ENCODE measurements around the gene ACTC1. TPM values are rescaled to one million over a fixed set of nuclear protein-coding genes. Genes with fewer than 3 reads are reported as not detected.

Gene ACTC1
- total RNA-seq, 4 donors from 2014 or later = 0.09 to 0.38 TPM; not detected in 2

DNA sequence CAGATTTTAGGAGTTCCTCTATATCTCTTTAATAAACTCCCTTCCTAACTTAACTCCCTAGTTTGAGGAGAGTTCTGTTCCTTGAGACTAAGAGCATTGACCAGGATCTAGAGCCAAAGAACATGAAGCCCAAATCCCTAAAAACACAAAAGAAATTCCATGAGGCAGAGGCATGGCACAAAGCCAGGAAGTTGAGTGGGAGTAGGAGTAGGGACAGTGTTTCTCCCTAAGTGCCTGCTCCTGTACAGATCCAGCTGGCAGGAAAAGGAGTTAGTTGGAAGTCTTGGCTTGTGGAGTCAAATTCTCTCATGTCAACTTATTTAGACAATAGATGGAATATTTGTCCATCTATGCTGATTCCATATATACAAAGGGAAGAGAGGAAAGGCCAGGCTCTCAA is 11.4 kb downstream of the ACTC1 start:
- Histone ChIP-seq H3K27me3 (peaks cover 0 to 6% (median 0%) of the 10 kb centered on the region in 4 donors), H3K4me3 (no peak overlapping the region), H3K4me1 (no peaks in the 10 kb centered on the region), H3K36me3 (no peaks in the 10 kb centered on the region), H3K9me3 (no peaks in the 10 kb centered on the region), H3K27ac (no peak overlapping the region)
- intact Hi-C loops (cut with DNase I) = no loop called here
- no peak for DNase-seq
- TF ChIP-seq, protein P1, sequence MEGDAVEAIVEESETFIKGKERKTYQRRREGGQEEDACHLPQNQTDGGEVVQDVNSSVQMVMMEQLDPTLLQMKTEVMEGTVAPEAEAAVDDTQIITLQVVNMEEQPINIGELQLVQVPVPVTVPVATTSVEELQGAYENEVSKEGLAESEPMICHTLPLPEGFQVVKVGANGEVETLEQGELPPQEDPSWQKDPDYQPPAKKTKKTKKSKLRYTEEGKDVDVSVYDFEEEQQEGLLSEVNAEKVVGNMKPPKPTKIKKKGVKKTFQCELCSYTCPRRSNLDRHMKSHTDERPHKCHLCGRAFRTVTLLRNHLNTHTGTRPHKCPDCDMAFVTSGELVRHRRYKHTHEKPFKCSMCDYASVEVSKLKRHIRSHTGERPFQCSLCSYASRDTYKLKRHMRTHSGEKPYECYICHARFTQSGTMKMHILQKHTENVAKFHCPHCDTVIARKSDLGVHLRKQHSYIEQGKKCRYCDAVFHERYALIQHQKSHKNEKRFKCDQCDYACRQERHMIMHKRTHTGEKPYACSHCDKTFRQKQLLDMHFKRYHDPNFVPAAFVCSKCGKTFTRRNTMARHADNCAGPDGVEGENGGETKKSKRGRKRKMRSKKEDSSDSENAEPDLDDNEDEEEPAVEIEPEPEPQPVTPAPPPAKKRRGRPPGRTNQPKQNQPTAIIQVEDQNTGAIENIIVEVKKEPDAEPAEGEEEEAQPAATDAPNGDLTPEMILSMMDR (IDR thresholded peaks at IDR 0.05) = no peak
- TF ChIP-seq POLR2A (IDR thresholded peaks at IDR 0.05) = no peak

DNA sequence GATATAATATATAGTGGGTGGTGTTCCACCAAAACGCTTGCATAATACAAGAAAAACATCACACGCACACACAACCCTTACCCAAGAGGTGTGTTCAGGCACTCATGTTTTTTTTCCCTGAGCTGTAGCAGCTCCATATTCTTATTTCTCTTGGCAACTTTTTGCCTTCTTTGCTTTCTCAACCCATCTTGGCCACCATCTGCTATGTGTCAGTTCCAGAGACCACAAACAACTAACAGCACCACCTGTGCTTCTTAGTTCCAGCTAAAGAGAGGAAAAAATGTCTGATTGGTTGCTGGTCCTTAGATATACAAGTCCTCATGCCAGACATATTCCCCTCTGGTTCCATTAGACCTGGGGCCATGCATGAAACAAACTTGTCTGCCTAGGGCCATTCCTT is 11.9 kb downstream of the ACTC1 start:
- TF ChIP-seq, protein P1 (IDR thresholded peaks at IDR 0.05) = no peak
- no peak for TF ChIP-seq POLR2A (IDR thresholded peaks at IDR 0.05)

GRCh38 chr15:34782901-34783300 is 12.4 kb downstream of the ACTC1 start:
- no peak for DNase-seq
- H3K27ac ChIP-seq = no peak overlapping the region
- H3K27me3 ChIP-seq = peaks cover 0 to 6% (median 0%) of the 10 kb centered on the region in 4 donors
- no peaks in the 10 kb centered on the region for H3K9me3 ChIP-seq
- no peaks in the 10 kb centered on the region for H3K36me3 ChIP-seq
- no peak for TF ChIP-seq POLR2A (IDR thresholded peaks at IDR 0.05)
- TF ChIP-seq, protein P1 (IDR thresholded peaks at IDR 0.05) = no peak
- H3K4me1 ChIP-seq = no peaks in the 10 kb centered on the region
- intact Hi-C loops (cut with DNase I) = no loop called here
- H3K4me3 ChIP-seq = no peak overlapping the region
- 65 to 72% methylated on average over 3 of the region's 3 CpGs for WGBS, 2 donors

More for the DNA sequence above, 11.9 kb downstream of the ACTC1 start:
- Histone ChIP-seq H3K4me3 (no peak overlapping the region), H3K27me3 (peaks cover 0 to 6% (median 0%) of the 10 kb centered on the region in 4 donors), H3K36me3 (no peaks in the 10 kb centered on the region), H3K4me1 (no peaks in the 10 kb centered on the region), H3K9me3 (no peaks in the 10 kb centered on the region), H3K27ac (no peak overlapping the region)
- 84 to 96% methylated on average over 2 of the region's 2 CpGs for WGBS, 2 donors
- DNase-seq = no peak
- intact Hi-C loops (cut with DNase I) = no loop called here

- H3K9me3 ChIP-seq = no peaks in the 10 kb centered on the region
- no peak for TF ChIP-seq POLR2A (IDR thresholded peaks at IDR 0.05)
- 62 to 71% methylated on average over 2 of the region's 2 CpGs for WGBS, 2 donors
- intact Hi-C loops (cut with DNase I) = no loop called here
- H3K27ac ChIP-seq = no peak overlapping the region
- H3K27me3 ChIP-seq = peaks cover 0 to 6% (median 0%) of the 10 kb centered on the region in 4 donors
- H3K4me1 ChIP-seq = no peaks in the 10 kb centered on the region
- DNase-seq = no peak
- H3K36me3 ChIP-seq = no peaks in the 10 kb centered on the region
- H3K4me3 ChIP-seq = no peak overlapping the region
These were observed 14.6 kb downstream of the ACTC1 start for GRCh38 chr15:34780725-34781124.

DNA sequence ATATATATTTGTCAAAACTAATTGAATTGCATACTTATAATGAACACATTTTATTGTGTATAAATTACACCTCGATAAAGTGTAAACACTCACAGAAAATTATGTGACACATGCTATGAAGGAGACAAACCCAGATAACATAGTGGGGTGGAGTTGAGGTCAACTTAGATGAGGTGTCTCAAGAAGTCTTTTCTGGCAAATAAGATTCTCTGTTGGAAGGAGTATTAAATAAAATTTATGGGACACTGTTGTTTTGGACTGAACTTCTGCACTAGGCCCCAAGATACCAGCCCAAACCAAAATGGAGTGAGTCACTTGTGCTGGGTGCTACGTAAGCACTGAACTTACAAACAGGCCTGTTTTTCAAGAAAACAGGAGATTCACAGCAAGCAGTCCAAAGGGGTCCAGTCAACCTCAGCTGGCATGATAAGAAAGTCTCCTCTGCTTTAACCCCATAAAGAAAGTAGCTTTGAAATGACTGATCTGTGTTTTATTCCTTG is 18.7 kb downstream of the ACTC1 start:
- H3K27me3 ChIP-seq = peaks cover 0 to 7% (median 0%) of the 10 kb centered on the region in 4 donors
- H3K4me1 ChIP-seq = no peaks in the 10 kb centered on the region
- H3K36me3 ChIP-seq = no peaks in the 10 kb centered on the region
- intact Hi-C loops (cut with DNase I) = no loop called here
- no peak for DNase-seq
- no peaks in the 10 kb centered on the region for H3K9me3 ChIP-seq
- 61 to 73% methylated on average over 2 of the region's 2 CpGs for WGBS, 2 donors
- no peak for TF ChIP-seq POLR2A (IDR thresholded peaks at IDR 0.05)
- no peak overlapping the region for H3K4me3 ChIP-seq
- no peak overlapping the region for H3K27ac ChIP-seq

- WGBS, 2 donors = 13 to 30% methylated on average over 2 of the region's 2 CpGs
- no peaks in the 10 kb centered on the region for H3K36me3 ChIP-seq
- H3K27me3 ChIP-seq = peaks cover 0 to 7% (median 0%) of the 10 kb centered on the region in 4 donors
- intact Hi-C loops (cut with DNase I) = no loop called here
- H3K9me3 ChIP-seq = no peaks in the 10 kb centered on the region
- H3K4me3 ChIP-seq = no peak overlapping the region
- DNase-seq = no peak
- H3K27ac ChIP-seq = no peak overlapping the region
- TF ChIP-seq POLR2A (IDR thresholded peaks at IDR 0.05) = no peak
- TF ChIP-seq, protein P1 (IDR thresholded peaks at IDR 0.05) = no peak
- no peaks in the 10 kb centered on the region for H3K4me1 ChIP-seq
These were observed 21.4 kb downstream of the ACTC1 start for GRCh38 chr15:34773917-34774316.

Data from esophagus squamous epithelium (tissue), 5 donors.